ENCODE data around the gene CARD14. TPM values are rescaled to one million over a fixed set of nuclear protein-coding genes. Genes with fewer than 3 reads are reported as not detected.

Gene CARD14
- total RNA-seq, 3 donors from 2014 or later (not counting 1 experiment from before 2014, with no cell fraction given): 0.12 to 0.38 TPM; not detected in 1

DNA sequence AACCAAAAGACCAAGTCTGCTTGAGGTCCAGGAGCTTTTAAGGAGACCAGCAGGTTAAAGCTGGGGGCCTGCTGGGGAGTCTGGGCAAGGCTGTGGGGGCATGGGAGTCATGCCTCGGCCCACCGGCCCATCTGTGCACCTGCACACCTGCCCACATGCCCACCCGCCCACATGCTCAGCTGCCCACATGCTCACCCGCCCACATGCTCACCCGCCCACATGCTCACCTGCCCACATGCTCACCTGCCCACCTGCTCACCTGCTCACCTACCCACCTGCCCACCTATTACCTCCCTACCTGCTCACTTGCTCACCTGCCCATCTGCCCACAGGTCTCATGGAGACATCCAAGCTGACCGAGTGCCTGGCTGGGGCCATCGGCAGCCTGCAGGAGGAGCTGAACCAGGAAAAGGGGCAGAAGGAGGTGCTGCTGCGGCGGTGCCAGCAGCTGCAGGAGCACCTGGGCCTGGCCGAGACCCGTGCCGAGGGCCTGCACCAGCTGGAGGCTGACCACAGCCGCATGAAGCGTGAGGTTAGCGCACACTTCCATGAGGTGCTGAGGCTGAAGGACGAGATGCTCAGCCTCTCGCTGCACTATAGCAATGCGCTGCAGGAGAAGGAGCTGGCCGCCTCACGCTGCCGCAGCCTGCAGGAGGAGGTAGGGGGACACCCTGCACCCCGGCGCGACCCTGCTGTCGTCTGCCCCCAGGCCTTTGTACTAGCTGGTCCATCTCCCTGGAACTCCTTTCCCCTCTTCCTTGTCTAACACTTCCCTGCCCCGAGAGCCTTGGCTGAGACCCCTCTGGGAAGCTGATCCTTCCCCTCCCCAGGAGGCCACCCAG, 14.0 kb downstream of the CARD14 start:
- H3K4me3 Mint-ChIP-seq: no peak overlapping the region
- intact Hi-C loops (cut with micrococcal nuclease): no loop called here
- H3K9me3 ChIP-seq (ENCODE audit: control insufficient read depth, insufficient read depth, low read length): no peaks in the 10 kb centered on the region
- TF ChIP-seq, protein P1, sequence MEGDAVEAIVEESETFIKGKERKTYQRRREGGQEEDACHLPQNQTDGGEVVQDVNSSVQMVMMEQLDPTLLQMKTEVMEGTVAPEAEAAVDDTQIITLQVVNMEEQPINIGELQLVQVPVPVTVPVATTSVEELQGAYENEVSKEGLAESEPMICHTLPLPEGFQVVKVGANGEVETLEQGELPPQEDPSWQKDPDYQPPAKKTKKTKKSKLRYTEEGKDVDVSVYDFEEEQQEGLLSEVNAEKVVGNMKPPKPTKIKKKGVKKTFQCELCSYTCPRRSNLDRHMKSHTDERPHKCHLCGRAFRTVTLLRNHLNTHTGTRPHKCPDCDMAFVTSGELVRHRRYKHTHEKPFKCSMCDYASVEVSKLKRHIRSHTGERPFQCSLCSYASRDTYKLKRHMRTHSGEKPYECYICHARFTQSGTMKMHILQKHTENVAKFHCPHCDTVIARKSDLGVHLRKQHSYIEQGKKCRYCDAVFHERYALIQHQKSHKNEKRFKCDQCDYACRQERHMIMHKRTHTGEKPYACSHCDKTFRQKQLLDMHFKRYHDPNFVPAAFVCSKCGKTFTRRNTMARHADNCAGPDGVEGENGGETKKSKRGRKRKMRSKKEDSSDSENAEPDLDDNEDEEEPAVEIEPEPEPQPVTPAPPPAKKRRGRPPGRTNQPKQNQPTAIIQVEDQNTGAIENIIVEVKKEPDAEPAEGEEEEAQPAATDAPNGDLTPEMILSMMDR (IDR thresholded peaks at IDR 0.05): no peak
- no peaks in the 10 kb centered on the region for H3K27me3 ChIP-seq (ENCODE audit: control insufficient read depth, insufficient read depth, low read length)
- H3K27ac ChIP-seq (ENCODE audit: low read length): no peak overlapping the region
- no peak overlapping the region for H3K4me3 ChIP-seq (ENCODE audit: low read length)
- H3K9me3 Mint-ChIP-seq: no peaks in the 10 kb centered on the region
- H3K36me3 Mint-ChIP-seq: no peaks in the 10 kb centered on the region
- ATAC-seq: no peak
- H3K36me3 ChIP-seq (ENCODE audit: control insufficient read depth, insufficient read depth, low read length): no peaks in the 10 kb centered on the region
- H3K27me3 Mint-ChIP-seq (ENCODE audit: low read depth in 2 of 2): peaks cover 0 to 2% of the 10 kb centered on the region in 2 donors
- H3K4me1 Mint-ChIP-seq: no peaks in the 10 kb centered on the region
- H3K4me1 ChIP-seq (ENCODE audit: control insufficient read depth, insufficient read depth, low read length): no peaks in the 10 kb centered on the region
- 88% methylated on average over 26 of the region's 26 CpGs for WGBS (ENCODE audit: insufficient coverage)
- no peak overlapping the region for H3K27ac Mint-ChIP-seq
- no peak for DNase-seq

GRCh38 chr17:80184423-80184714, 14.5 kb downstream of the CARD14 start:
- H3K27me3 Mint-ChIP-seq (ENCODE audit: low read depth in 2 of 2): peaks cover 0 to 2% of the 10 kb centered on the region in 2 donors
- H3K36me3 ChIP-seq (ENCODE audit: control insufficient read depth, insufficient read depth, low read length): no peaks in the 10 kb centered on the region
- no peaks in the 10 kb centered on the region for H3K4me1 ChIP-seq (ENCODE audit: control insufficient read depth, insufficient read depth, low read length)
- H3K4me3 Mint-ChIP-seq: no peak overlapping the region
- no peaks in the 10 kb centered on the region for H3K9me3 ChIP-seq (ENCODE audit: control insufficient read depth, insufficient read depth, low read length)
- ATAC-seq (no peak), DNase-seq (no peak)
- no peak overlapping the region for H3K4me3 ChIP-seq (ENCODE audit: low read length)
- TF ChIP-seq, protein P1 (IDR thresholded peaks at IDR 0.05): no peak
- H3K27ac Mint-ChIP-seq: no peak overlapping the region
- 88% methylated on average over 8 of the region's 10 CpGs for WGBS (ENCODE audit: insufficient coverage)
- no peaks in the 10 kb centered on the region for H3K9me3 Mint-ChIP-seq
- H3K27me3 ChIP-seq (ENCODE audit: control insufficient read depth, insufficient read depth, low read length): no peaks in the 10 kb centered on the region
- H3K36me3 Mint-ChIP-seq: no peaks in the 10 kb centered on the region
- intact Hi-C loops (cut with micrococcal nuclease): no loop called here
- no peak overlapping the region for H3K27ac ChIP-seq (ENCODE audit: low read length)
- no peaks in the 10 kb centered on the region for H3K4me1 Mint-ChIP-seq

- H3K4me3 ChIP-seq (ENCODE audit: low read length): no peak overlapping the region
- no peaks in the 10 kb centered on the region for H3K9me3 Mint-ChIP-seq
- no peak overlapping the region for H3K27ac Mint-ChIP-seq
- ATAC-seq: no peak
- TF ChIP-seq, protein P1 (IDR thresholded peaks at IDR 0.05): no peak
- no peaks in the 10 kb centered on the region for H3K27me3 ChIP-seq (ENCODE audit: control insufficient read depth, insufficient read depth, low read length)
- H3K27ac ChIP-seq (ENCODE audit: low read length): no peak overlapping the region
- 84% methylated on average over 9 of the region's 9 CpGs for WGBS (ENCODE audit: insufficient coverage)
- peaks cover 0 to 2% of the 10 kb centered on the region in 2 donors for H3K27me3 Mint-ChIP-seq (ENCODE audit: low read depth in 2 of 2)
- no peak for DNase-seq
- no peaks in the 10 kb centered on the region for H3K4me1 Mint-ChIP-seq
- intact Hi-C loops (cut with micrococcal nuclease): no loop called here
- H3K4me3 Mint-ChIP-seq: no peak overlapping the region
- H3K36me3 Mint-ChIP-seq: no peaks in the 10 kb centered on the region
- no peaks in the 10 kb centered on the region for H3K9me3 ChIP-seq (ENCODE audit: control insufficient read depth, insufficient read depth, low read length)
- H3K36me3 ChIP-seq (ENCODE audit: control insufficient read depth, insufficient read depth, low read length): no peaks in the 10 kb centered on the region
- no peaks in the 10 kb centered on the region for H3K4me1 ChIP-seq (ENCODE audit: control insufficient read depth, insufficient read depth, low read length)
Observed at GRCh38 chr17:80185968-80186367, 16.1 kb downstream of the CARD14 start.

DNA sequence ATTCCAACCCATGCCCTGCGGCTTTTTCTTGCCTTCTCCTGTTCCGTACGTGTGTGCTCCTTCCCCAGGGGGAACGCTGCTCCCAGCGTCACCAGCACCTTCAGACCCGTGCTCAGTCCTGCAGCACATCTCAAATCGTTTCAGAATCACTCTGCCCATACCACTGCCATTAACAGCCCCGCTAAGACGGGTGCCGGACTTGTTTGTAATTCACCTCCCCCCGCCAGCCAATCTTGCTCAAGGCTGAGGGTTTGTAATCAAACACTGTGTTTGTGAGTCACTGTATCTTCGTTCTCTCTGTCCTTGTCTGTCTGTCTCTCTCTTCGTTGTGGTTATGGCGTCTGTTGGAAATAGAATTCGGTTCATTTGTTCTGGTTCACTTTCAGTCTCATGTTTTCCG, 17.3 kb downstream of the CARD14 start:
- no peaks in the 10 kb centered on the region for H3K36me3 ChIP-seq (ENCODE audit: control insufficient read depth, insufficient read depth, low read length)
- H3K4me1 Mint-ChIP-seq: no peaks in the 10 kb centered on the region
- H3K36me3 Mint-ChIP-seq: no peaks in the 10 kb centered on the region
- WGBS (ENCODE audit: insufficient coverage): 94% methylated on average over 16 of the region's 16 CpGs
- TF ChIP-seq, protein P1 (IDR thresholded peaks at IDR 0.05): no peak
- ATAC-seq (no peak), DNase-seq (no peak)
- H3K27ac Mint-ChIP-seq: no peak overlapping the region
- no peak overlapping the region for H3K4me3 ChIP-seq (ENCODE audit: low read length)
- H3K9me3 Mint-ChIP-seq: no peaks in the 10 kb centered on the region
- H3K4me3 Mint-ChIP-seq: no peak overlapping the region
- H3K27me3 Mint-ChIP-seq (ENCODE audit: low read depth in 2 of 2): peaks cover 0 to 2% of the 10 kb centered on the region in 2 donors
- H3K9me3 ChIP-seq (ENCODE audit: control insufficient read depth, insufficient read depth, low read length): no peaks in the 10 kb centered on the region
- no peak overlapping the region for H3K27ac ChIP-seq (ENCODE audit: low read length)
- intact Hi-C loops (cut with micrococcal nuclease): no loop called here
- H3K27me3 ChIP-seq (ENCODE audit: control insufficient read depth, insufficient read depth, low read length): no peaks in the 10 kb centered on the region
- H3K4me1 ChIP-seq (ENCODE audit: control insufficient read depth, insufficient read depth, low read length): no peaks in the 10 kb centered on the region
